Neural progenitor cell (in vitro differentiated cells): ENCODE data around the gene PARVA.

Experiments used
- EZH2 ChIP-seq: fragments of 200-600 bp; sonication (generic); IDR thresholded peaks from 2 replicates; pipeline ENCODE4 v1.6.1; 2017; ENCODE audit warnings: antibody characterized with exemption, mild to moderate bottlenecking, moderate library complexity
- EZH2phosphoT487 ChIP-seq: fragments of 200-600 bp; sonication (generic); IDR thresholded peaks from 2 replicates; pipeline ENCODE4 v1.6.1; 2017; ENCODE audit warnings: antibody characterized with exemption
- TF ChIP-seq, protein P1 (sequence below): fragments of 200-600 bp; sonication (generic); IDR thresholded peaks from 2 replicates; pipeline ENCODE4 v1.5.1; 2017; ENCODE audit warnings: antibody characterized with exemption, mild to moderate bottlenecking

DNA sequence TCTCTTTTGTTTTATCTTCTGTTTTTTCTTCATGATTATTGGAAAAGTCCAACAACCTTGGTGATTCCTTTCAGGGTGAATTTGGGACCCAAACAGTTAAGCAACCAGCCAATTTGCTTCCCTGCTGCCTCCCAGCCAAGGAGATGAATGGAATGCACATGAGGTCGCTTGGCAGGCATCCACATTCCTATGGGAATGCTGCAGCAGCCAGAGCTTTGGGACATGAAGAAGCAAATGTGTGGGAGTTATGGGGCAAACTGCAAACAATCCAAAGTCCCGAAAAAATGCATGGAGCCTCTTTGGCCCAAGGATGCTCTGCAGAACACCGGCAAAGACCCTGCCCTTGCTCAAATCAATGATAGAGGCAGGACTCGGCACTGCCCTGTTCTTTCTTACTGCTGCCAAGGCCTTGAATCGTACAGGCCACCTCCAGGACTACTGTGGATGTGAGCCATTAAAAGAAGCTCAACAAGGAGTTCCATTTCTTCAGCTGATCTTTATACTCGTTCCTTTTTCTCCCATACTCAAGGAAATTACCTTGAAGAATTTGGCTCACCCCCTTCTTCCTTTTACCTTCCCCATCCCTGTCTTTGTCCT lies 179.5 kb downstream of the PARVA start:
- TF ChIP-seq, protein P1, sequence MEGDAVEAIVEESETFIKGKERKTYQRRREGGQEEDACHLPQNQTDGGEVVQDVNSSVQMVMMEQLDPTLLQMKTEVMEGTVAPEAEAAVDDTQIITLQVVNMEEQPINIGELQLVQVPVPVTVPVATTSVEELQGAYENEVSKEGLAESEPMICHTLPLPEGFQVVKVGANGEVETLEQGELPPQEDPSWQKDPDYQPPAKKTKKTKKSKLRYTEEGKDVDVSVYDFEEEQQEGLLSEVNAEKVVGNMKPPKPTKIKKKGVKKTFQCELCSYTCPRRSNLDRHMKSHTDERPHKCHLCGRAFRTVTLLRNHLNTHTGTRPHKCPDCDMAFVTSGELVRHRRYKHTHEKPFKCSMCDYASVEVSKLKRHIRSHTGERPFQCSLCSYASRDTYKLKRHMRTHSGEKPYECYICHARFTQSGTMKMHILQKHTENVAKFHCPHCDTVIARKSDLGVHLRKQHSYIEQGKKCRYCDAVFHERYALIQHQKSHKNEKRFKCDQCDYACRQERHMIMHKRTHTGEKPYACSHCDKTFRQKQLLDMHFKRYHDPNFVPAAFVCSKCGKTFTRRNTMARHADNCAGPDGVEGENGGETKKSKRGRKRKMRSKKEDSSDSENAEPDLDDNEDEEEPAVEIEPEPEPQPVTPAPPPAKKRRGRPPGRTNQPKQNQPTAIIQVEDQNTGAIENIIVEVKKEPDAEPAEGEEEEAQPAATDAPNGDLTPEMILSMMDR = no peak
- no peak for TF ChIP-seq EZH2phosphoT487
- TF ChIP-seq EZH2 = no peak
